Rectal smooth muscle tissue (tissue), 1 donor: ENCODE results near the gene SMIM38.
"Not testable (repeated sequence)": the region's sequence is repeated elsewhere in the genome, so short reads cannot be mapped to it uniquely, and the experiment has no call there.

ENCODE experiments used
- H3K27ac ChIP-seq: one replicate; pipeline ENCODE4 v1.7.0; 2013; ENCODE audit warnings: low read depth, low read length, inconsistent platforms
- H3K27me3 ChIP-seq: one replicate; pipeline ENCODE4 v1.7.0; 2013; ENCODE audit warnings: low read length; ENCODE audit not compliant: control insufficient read depth, insufficient read depth
- H3K36me3 ChIP-seq: one replicate; pipeline ENCODE4 v1.7.0; 2013; ENCODE audit warnings: low read length; ENCODE audit not compliant: control insufficient read depth, insufficient read depth
- H3K4me1 ChIP-seq: one replicate; pipeline ENCODE4 v1.7.0; 2013; ENCODE audit warnings: low read length; ENCODE audit not compliant: control insufficient read depth, insufficient read depth
- H3K4me3 ChIP-seq: one replicate; pipeline ENCODE4 v1.7.0; 2013; ENCODE audit warnings: low read length
- H3K9ac ChIP-seq: one replicate; pipeline ENCODE4 v1.7.0; 2013; ENCODE audit warnings: low read length

Gene SMIM38

GRCh38 chr11:69125861-69126260 is 29.9 kb upstream of the SMIM38 start:
- no peak overlapping the region for H3K9ac ChIP-seq
- H3K36me3 ChIP-seq, result no peaks in the 10 kb centered on the region
- no peaks in the 10 kb centered on the region for H3K27me3 ChIP-seq
- H3K4me1 ChIP-seq, result peaks cover 4% of the 10 kb centered on the region
- H3K27ac ChIP-seq, result no peak overlapping the region
- H3K4me3 ChIP-seq, result no peak overlapping the region

GRCh38 chr11:69126286-69126685 is 29.4 kb upstream of the SMIM38 start:
- Histone ChIP-seq H3K27ac (no peak overlapping the region), H3K4me3 (no peak overlapping the region), H3K27me3 (no peaks in the 10 kb centered on the region), H3K36me3 (no peaks in the 10 kb centered on the region), H3K9ac (no peak overlapping the region), H3K4me1 (peaks cover 4% of the 10 kb centered on the region)

- Histone ChIP-seq H3K27ac (no peak overlapping the region), H3K4me3 (no peak overlapping the region), H3K27me3 (no peaks in the 10 kb centered on the region), H3K36me3 (no peaks in the 10 kb centered on the region), H3K4me1 (peaks cover 4% of the 10 kb centered on the region), H3K9ac (no peak overlapping the region)
Measured at GRCh38 chr11:69127081-69127850, 28.5 kb upstream of the SMIM38 start.

- Histone ChIP-seq H3K27me3 (no peaks in the 10 kb centered on the region), H3K4me3 (no peak overlapping the region), H3K36me3 (no peaks in the 10 kb centered on the region), H3K27ac (no peak overlapping the region), H3K9ac (no peak overlapping the region), H3K4me1 (no peaks in the 10 kb centered on the region)
Measured at GRCh38 chr11:69127884-69128283, 27.9 kb upstream of the SMIM38 start.

GRCh38 chr11:69129053-69129452 is 26.7 kb upstream of the SMIM38 start:
- Histone ChIP-seq H3K27ac (no peak overlapping the region), H3K27me3 (no peaks in the 10 kb centered on the region), H3K4me1 (no peaks in the 10 kb centered on the region), H3K9ac (no peak overlapping the region), H3K36me3 (no peaks in the 10 kb centered on the region), H3K4me3 (no peak overlapping the region)

- H3K27ac ChIP-seq, result no peak overlapping the region
- no peaks in the 10 kb centered on the region for H3K36me3 ChIP-seq
- no peak overlapping the region for H3K9ac ChIP-seq
- H3K4me1 ChIP-seq, result no peaks in the 10 kb centered on the region
- H3K27me3 ChIP-seq, result no peaks in the 10 kb centered on the region
- no peak overlapping the region for H3K4me3 ChIP-seq
Measured at GRCh38 chr11:69129647-69130046, 26.1 kb upstream of the SMIM38 start.

- no peak overlapping the region for H3K9ac ChIP-seq
- H3K36me3 ChIP-seq, result no peaks in the 10 kb centered on the region
- no peaks in the 10 kb centered on the region for H3K4me1 ChIP-seq
- no peak overlapping the region for H3K27ac ChIP-seq
- H3K27me3 ChIP-seq, result no peaks in the 10 kb centered on the region
- no peak overlapping the region for H3K4me3 ChIP-seq
Measured at GRCh38 chr11:69130654-69131053, 25.1 kb upstream of the SMIM38 start.

- H3K36me3 ChIP-seq, result no peaks in the 10 kb centered on the region
- H3K9ac ChIP-seq, result no peak overlapping the region
- no peak overlapping the region for H3K27ac ChIP-seq
Measured at GRCh38 chr11:69131121-69131566, 24.6 kb upstream of the SMIM38 start.

GRCh38 chr11:69131644-69132300 is 24.0 kb upstream of the SMIM38 start:
- no peak overlapping the region for H3K9ac ChIP-seq
- H3K4me1 ChIP-seq, result no peaks in the 10 kb centered on the region
- no peak overlapping the region for H3K27ac ChIP-seq
- H3K27me3 ChIP-seq, result no peaks in the 10 kb centered on the region
- no peaks in the 10 kb centered on the region for H3K36me3 ChIP-seq
- no peak overlapping the region for H3K4me3 ChIP-seq

More at GRCh38 chr11:69131121-69131566, 24.6 kb upstream of the SMIM38 start:
- H3K4me3 ChIP-seq, result no peak overlapping the region
- H3K4me1 ChIP-seq, result no peaks in the 10 kb centered on the region
- no peaks in the 10 kb centered on the region for H3K27me3 ChIP-seq

GRCh38 chr11:69132301-69132670 is 23.4 kb upstream of the SMIM38 start:
- H3K27me3 ChIP-seq, result no peaks in the 10 kb centered on the region
- no peaks in the 10 kb centered on the region for H3K4me1 ChIP-seq
- H3K4me3 ChIP-seq, result no peak overlapping the region
- no peak overlapping the region for H3K9ac ChIP-seq
- no peaks in the 10 kb centered on the region for H3K36me3 ChIP-seq
- no peak overlapping the region for H3K27ac ChIP-seq

- Histone ChIP-seq H3K9ac (no peak overlapping the region), H3K4me1 (no peaks in the 10 kb centered on the region), H3K27me3 (no peaks in the 10 kb centered on the region), H3K4me3 (no peak overlapping the region), H3K36me3 (no peaks in the 10 kb centered on the region), H3K27ac (no peak overlapping the region)
Measured at GRCh38 chr11:69133251-69133650, 22.5 kb upstream of the SMIM38 start.

GRCh38 chr11:69134182-69134581 is 21.6 kb upstream of the SMIM38 start:
- H3K27ac ChIP-seq, H3K27me3 ChIP-seq, H3K4me3 ChIP-seq, H3K36me3 ChIP-seq, H3K9ac ChIP-seq, H3K4me1 ChIP-seq: not testable (repeated sequence)

- H3K4me1 ChIP-seq, result no peaks in the 10 kb centered on the region
- H3K9ac ChIP-seq, result no peak overlapping the region
- no peaks in the 10 kb centered on the region for H3K36me3 ChIP-seq
- H3K4me3 ChIP-seq, result no peak overlapping the region
- H3K27ac ChIP-seq, result no peak overlapping the region
- H3K27me3 ChIP-seq, result no peaks in the 10 kb centered on the region
Measured at GRCh38 chr11:69134957-69135356, 20.8 kb upstream of the SMIM38 start.
